ENCODE results near the gene RFX4.

- no peak for TF ChIP-seq CTCF (conservative IDR thresholded peaks at IDR 0.05 in 1 of 2, IDR thresholded peaks at IDR 0.05 in 1 of 2; ENCODE audit: extremely low read depth in 1 of 2, insufficient read depth in 1 of 2, low read depth in 1 of 2, low read length in 2 of 2)
- TF ChIP-seq EZH2 (IDR thresholded peaks at IDR 0.05; ENCODE audit: borderline replicate concordance, low read length) = no peak
Observed at GRCh38 chr12:106782619-106783018, 199.8 kb downstream of the RFX4 start.

All from mammary epithelial cell (primary cell).